Mucosa of stomach (tissue), 1 donor: ENCODE results near the gene ERG.

ENCODE experiments used
- H3K27me3 ChIP-seq: one replicate; pipeline ENCODE4 v1.7.0; 2013; ENCODE audit warnings: mild to moderate bottlenecking, low read length; ENCODE audit not compliant: control insufficient read depth, insufficient read depth
- H3K36me3 ChIP-seq: one replicate; pipeline ENCODE4 v1.7.0; 2013; ENCODE audit warnings: low read length; ENCODE audit not compliant: control insufficient read depth, insufficient read depth
- H3K4me1 ChIP-seq: one replicate; pipeline ENCODE4 v1.7.0; 2013; ENCODE audit warnings: mild to moderate bottlenecking, low read length; ENCODE audit not compliant: control insufficient read depth, insufficient read depth
- H3K4me3 ChIP-seq: one replicate; pipeline ENCODE4 v1.7.0; 2013; ENCODE audit warnings: low read length
- H3K9ac ChIP-seq: one replicate; pipeline ENCODE4 v1.7.0; 2013; ENCODE audit warnings: mild to moderate bottlenecking, low read length, moderate library complexity
- H3K9me3 ChIP-seq: one replicate; pipeline ENCODE4 v1.7.0; 2013; ENCODE audit warnings: mild to moderate bottlenecking, low read length, moderate library complexity; ENCODE audit not compliant: control insufficient read depth
- donor health status: Pancreatic carcinoma.

Gene ERG

GRCh38 chr21:38383411-38384237, 114.7 kb downstream of the ERG start:
- H3K9ac ChIP-seq, result no peak overlapping the region
- H3K4me3 ChIP-seq, result no peak overlapping the region
- no peaks in the 10 kb centered on the region for H3K9me3 ChIP-seq
- no peaks in the 10 kb centered on the region for H3K4me1 ChIP-seq
- peaks cover 3% of the 10 kb centered on the region for H3K27me3 ChIP-seq
- no peaks in the 10 kb centered on the region for H3K36me3 ChIP-seq

GRCh38 chr21:38380481-38381137, 117.7 kb downstream of the ERG start:
- no peak overlapping the region for H3K9ac ChIP-seq
- H3K4me1 ChIP-seq, result no peaks in the 10 kb centered on the region
- H3K36me3 ChIP-seq, result no peaks in the 10 kb centered on the region
- no peak overlapping the region for H3K4me3 ChIP-seq
- no peaks in the 10 kb centered on the region for H3K27me3 ChIP-seq
- H3K9me3 ChIP-seq, result no peaks in the 10 kb centered on the region

- H3K4me1 ChIP-seq, result no peaks in the 10 kb centered on the region
Measured at GRCh38 chr21:38379147-38379546, 119.1 kb downstream of the ERG start.

DNA sequence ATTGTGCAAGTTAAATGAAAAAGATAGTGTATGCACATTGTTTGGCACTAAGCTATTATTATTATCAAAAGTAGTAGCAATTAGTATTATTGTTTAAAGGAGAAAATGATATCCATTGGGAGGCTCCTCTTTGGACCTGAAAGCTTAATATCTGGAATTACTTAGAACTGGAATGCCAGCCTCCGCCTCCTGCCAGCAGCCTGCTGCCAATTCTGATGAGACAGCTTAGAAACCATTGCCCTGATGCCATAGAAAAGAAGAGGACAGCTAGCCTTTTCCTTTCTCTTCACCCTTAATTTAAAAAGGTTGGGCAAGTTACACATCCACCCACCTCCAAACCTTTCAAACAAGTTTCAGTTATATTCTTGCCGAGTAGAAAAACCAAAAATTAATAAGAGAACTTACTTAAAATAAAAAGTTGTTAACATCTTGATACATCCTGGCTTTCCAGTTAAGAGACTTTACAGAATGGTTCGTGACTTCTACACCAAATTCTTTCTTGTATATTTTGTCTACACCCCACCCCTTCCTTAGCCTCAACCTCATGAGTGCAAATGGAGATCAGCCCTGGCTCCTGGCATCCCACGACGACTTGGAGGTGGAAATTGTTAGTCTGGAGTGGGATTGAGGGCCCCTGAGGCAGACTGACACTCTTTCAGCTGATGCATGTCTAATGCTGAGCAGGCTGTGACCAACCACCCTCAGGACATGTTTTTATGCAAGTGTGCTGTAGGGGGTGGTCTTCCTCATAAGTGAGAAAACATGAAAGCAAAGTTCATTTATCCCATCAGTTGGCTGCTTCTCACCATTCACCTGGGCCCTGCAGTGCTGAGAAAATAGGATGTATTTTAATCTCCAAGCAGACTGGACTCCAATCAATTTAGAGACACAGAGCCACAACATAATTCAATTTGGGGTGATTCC, 120.8 kb downstream of the ERG start:
- H3K4me3 ChIP-seq, result no peak overlapping the region
- no peak overlapping the region for H3K9ac ChIP-seq
- no peaks in the 10 kb centered on the region for H3K36me3 ChIP-seq
- H3K4me1 ChIP-seq, result no peaks in the 10 kb centered on the region
- no peaks in the 10 kb centered on the region for H3K27me3 ChIP-seq
- H3K9me3 ChIP-seq, result no peaks in the 10 kb centered on the region

More at GRCh38 chr21:38379147-38379546, 119.1 kb downstream of the ERG start:
- Histone ChIP-seq H3K9ac (no peak overlapping the region), H3K4me3 (no peak overlapping the region), H3K27me3 (no peaks in the 10 kb centered on the region), H3K36me3 (no peaks in the 10 kb centered on the region), H3K9me3 (no peaks in the 10 kb centered on the region)

GRCh38 chr21:38376693-38377092, 121.6 kb downstream of the ERG start:
- H3K9ac ChIP-seq, result no peak overlapping the region
- no peak overlapping the region for H3K4me3 ChIP-seq
- H3K4me1 ChIP-seq, result no peaks in the 10 kb centered on the region
- no peaks in the 10 kb centered on the region for H3K9me3 ChIP-seq
- no peaks in the 10 kb centered on the region for H3K36me3 ChIP-seq
- H3K27me3 ChIP-seq, result no peaks in the 10 kb centered on the region

GRCh38 chr21:38376235-38376634, 122.0 kb downstream of the ERG start:
- no peak overlapping the region for H3K4me3 ChIP-seq

DNA sequence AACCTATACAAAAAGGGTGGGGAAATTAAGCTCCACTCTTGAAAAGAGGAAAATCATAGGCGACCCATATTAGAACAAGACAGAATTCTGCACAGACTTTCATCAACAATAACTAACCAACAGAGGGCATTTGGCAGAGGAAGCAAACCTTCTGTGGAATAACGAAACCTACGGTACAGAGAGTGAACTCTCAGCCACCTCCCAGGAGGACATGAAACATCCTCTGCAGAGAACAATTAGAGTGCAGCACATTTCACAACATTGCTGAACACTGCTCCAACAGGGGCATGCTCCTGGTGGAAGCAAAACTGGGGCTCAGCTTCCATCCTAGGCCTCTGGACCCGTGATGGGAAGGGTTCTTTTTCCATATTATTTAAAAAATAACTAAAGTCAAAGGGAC, 130.6 kb downstream of the ERG start:
- Histone ChIP-seq H3K9me3 (no peaks in the 10 kb centered on the region), H3K9ac (no peak overlapping the region)

More at GRCh38 chr21:38376235-38376634, 122.0 kb downstream of the ERG start:
- H3K36me3 ChIP-seq, result no peaks in the 10 kb centered on the region
- H3K27me3 ChIP-seq, result no peaks in the 10 kb centered on the region
- no peaks in the 10 kb centered on the region for H3K4me1 ChIP-seq
- H3K9me3 ChIP-seq, result no peaks in the 10 kb centered on the region
- H3K9ac ChIP-seq, result no peak overlapping the region

GRCh38 chr21:38365521-38365920, 132.8 kb downstream of the ERG start:
- Histone ChIP-seq H3K9me3 (no peaks in the 10 kb centered on the region), H3K4me3 (no peak overlapping the region), H3K4me1 (no peaks in the 10 kb centered on the region), H3K27me3 (no peaks in the 10 kb centered on the region), H3K36me3 (no peaks in the 10 kb centered on the region), H3K9ac (no peak overlapping the region)

More for the DNA sequence above, 130.6 kb downstream of the ERG start:
- H3K4me1 ChIP-seq, result no peaks in the 10 kb centered on the region
- H3K4me3 ChIP-seq, result no peak overlapping the region
- H3K27me3 ChIP-seq, result no peaks in the 10 kb centered on the region
- no peaks in the 10 kb centered on the region for H3K36me3 ChIP-seq

GRCh38 chr21:38363693-38364092, 134.6 kb downstream of the ERG start:
- H3K9ac ChIP-seq, result no peak overlapping the region
- H3K27me3 ChIP-seq, result no peaks in the 10 kb centered on the region
- H3K4me3 ChIP-seq, result no peak overlapping the region
- H3K36me3 ChIP-seq, result no peaks in the 10 kb centered on the region
- H3K9me3 ChIP-seq, result no peaks in the 10 kb centered on the region
- no peaks in the 10 kb centered on the region for H3K4me1 ChIP-seq

GRCh38 chr21:38361324-38361723, 137.0 kb downstream of the ERG start:
- Histone ChIP-seq H3K9ac (no peak overlapping the region), H3K36me3 (no peaks in the 10 kb centered on the region), H3K27me3 (no peaks in the 10 kb centered on the region), H3K4me3 (no peak overlapping the region), H3K4me1 (no peaks in the 10 kb centered on the region), H3K9me3 (no peaks in the 10 kb centered on the region)

- H3K4me3 ChIP-seq, result no peak overlapping the region
- no peak overlapping the region for H3K9ac ChIP-seq
- H3K27me3 ChIP-seq, result no peaks in the 10 kb centered on the region
- no peaks in the 10 kb centered on the region for H3K9me3 ChIP-seq
- peaks cover 9% of the 10 kb centered on the region for H3K4me1 ChIP-seq
- H3K36me3 ChIP-seq, result no peaks in the 10 kb centered on the region
Measured at GRCh38 chr21:38359835-38360234, 138.4 kb downstream of the ERG start.

DNA sequence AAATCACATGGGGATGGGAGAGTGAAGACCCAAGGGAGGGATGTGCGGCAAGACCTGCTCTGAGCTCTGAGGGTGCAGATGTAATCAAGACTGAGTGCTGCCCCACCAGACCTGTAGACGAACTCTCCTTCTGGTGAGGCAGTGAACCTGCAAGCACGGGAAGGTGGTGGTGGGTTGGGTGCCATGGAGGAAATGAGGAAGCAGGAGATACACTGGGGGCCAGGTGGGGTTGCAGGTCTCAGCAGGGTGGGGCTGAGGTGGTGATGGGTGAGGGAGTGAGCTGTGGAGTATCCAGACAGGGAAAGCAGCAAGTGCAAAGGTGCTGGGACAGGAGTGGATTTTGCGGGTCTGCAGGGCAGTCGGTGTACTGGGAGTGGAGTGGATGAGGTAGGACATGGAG, 139.2 kb downstream of the ERG start:
- Histone ChIP-seq H3K27me3 (no peaks in the 10 kb centered on the region), H3K36me3 (no peaks in the 10 kb centered on the region), H3K9ac (no peak overlapping the region), H3K9me3 (no peaks in the 10 kb centered on the region), H3K4me3 (no peak overlapping the region), H3K4me1 (peaks cover 9% of the 10 kb centered on the region)
